ENCODE results near the gene BBS5. TPM values are rescaled to one million over a fixed set of nuclear protein-coding genes. Genes with fewer than 3 reads are reported as not detected.
A peak's percentile ranks its signal among the peaks of the same experiment; 100 is the strongest.
"Not testable (repeated sequence)": the region's sequence is repeated elsewhere in the genome, so short reads cannot be mapped to it uniquely, and the experiment has no call there.

Gene BBS5
- total and polyA plus RNA-seq, 2 experiments from 2014 or later, result 4.5 to 8.0 TPM

- Histone ChIP-seq H3K4me1 (ENCODE audit: insufficient read depth) (peaks cover 9% of the 10 kb centered on the region), H3K9ac (no peak overlapping the region), H3K4me2 (ENCODE audit: unreplicated experiment) (no peak overlapping the region), H3K27me3 (replicated peaks; ENCODE audit: insufficient read depth) (no peaks in the 10 kb centered on the region), H3K79me2 (ENCODE audit: insufficient read depth) (no peaks in the 10 kb centered on the region), H3K9me2 (ENCODE audit: insufficient read depth) (no peaks in the 10 kb centered on the region), H3K4me3 (no peak overlapping the region), H3F3A (ENCODE audit: insufficient read depth) (peaks cover 11% of the 10 kb centered on the region; the same call in 1 of the 2 replicates), H3K9me3 (ENCODE audit: low read depth) (no peaks in the 10 kb centered on the region), H4K20me1 (ENCODE audit: insufficient read depth) (no peaks in the 10 kb centered on the region), H3K36me3 (ENCODE audit: low read depth) (no peaks in the 10 kb centered on the region), H2AFZ (no peak overlapping the region), H3K27ac (no peak overlapping the region)
- WGBS, 2 experiments (ENCODE audit: low coverage in 1 of 2, low lambda C conversion rate in 2 of 2, missing lambda C conversion rate in 2 of 2), result 96 to 100% methylated on average over 4 of the region's 4 CpGs
- TF ChIP-seq EZH2 (IDR thresholded peaks at IDR 0.05; ENCODE audit: insufficient read depth, poor library complexity, severe bottlenecking) (no peak), EZH2phosphoT487 (IDR thresholded peaks at IDR 0.05; ENCODE audit: insufficient read depth, low read depth) (no peak)
- in situ Hi-C loops (cut with MboI), result no loop called here
- no peak for DNase-seq
Observed at GRCh38 chr2:169510496-169510895, 31.2 kb downstream of the BBS5 start.

- H3K27me3 ChIP-seq (replicated peaks; ENCODE audit: insufficient read depth), result no peaks in the 10 kb centered on the region
- in situ Hi-C loops (cut with MboI), result no loop called here
- H3K4me1 ChIP-seq (ENCODE audit: insufficient read depth), result peaks cover 9% of the 10 kb centered on the region
- no peaks in the 10 kb centered on the region for H3K36me3 ChIP-seq (ENCODE audit: low read depth)
- no peak overlapping the region for H3K27ac ChIP-seq
- no peak overlapping the region for H3K9ac ChIP-seq
- H3K9me3 ChIP-seq (ENCODE audit: low read depth), result no peaks in the 10 kb centered on the region
- H2AFZ ChIP-seq, result no peak overlapping the region
- H3F3A ChIP-seq (ENCODE audit: insufficient read depth), result peaks cover 11% of the 10 kb centered on the region; the same call in 1 of the 2 replicates
- no peak overlapping the region for H3K4me2 ChIP-seq (ENCODE audit: unreplicated experiment)
- TF ChIP-seq EZH2phosphoT487 (IDR thresholded peaks at IDR 0.05; ENCODE audit: insufficient read depth, low read depth) (no peak), EZH2 (IDR thresholded peaks at IDR 0.05; ENCODE audit: insufficient read depth, poor library complexity, severe bottlenecking) (no peak)
- H3K4me3 ChIP-seq, result no peak overlapping the region
- WGBS, 2 experiments (ENCODE audit: low coverage in 1 of 2, low lambda C conversion rate in 2 of 2, missing lambda C conversion rate in 2 of 2), result 96 to 100% methylated on average over 1 of the region's 1 CpG
- no peak for DNase-seq
- H3K9me2 ChIP-seq (ENCODE audit: insufficient read depth), result no peaks in the 10 kb centered on the region
- H3K79me2 ChIP-seq (ENCODE audit: insufficient read depth), result no peaks in the 10 kb centered on the region
- no peaks in the 10 kb centered on the region for H4K20me1 ChIP-seq (ENCODE audit: insufficient read depth)
Observed at GRCh38 chr2:169511818-169512217, 32.5 kb downstream of the BBS5 start.

- Histone ChIP-seq H2AFZ (no peak overlapping the region), H3K9me2 (ENCODE audit: insufficient read depth) (no peaks in the 10 kb centered on the region), H3K27me3 (replicated peaks; ENCODE audit: insufficient read depth) (no peaks in the 10 kb centered on the region), H3K79me2 (ENCODE audit: insufficient read depth) (no peaks in the 10 kb centered on the region), H4K20me1 (ENCODE audit: insufficient read depth) (no peaks in the 10 kb centered on the region), H3F3A (ENCODE audit: insufficient read depth) (peaks cover 4% of the 10 kb centered on the region; the same call in 1 of the 2 replicates), H3K4me2 (ENCODE audit: unreplicated experiment) (no peak overlapping the region), H3K27ac (no peak overlapping the region), H3K9ac (no peak overlapping the region), H3K4me3 (no peak overlapping the region), H3K36me3 (ENCODE audit: low read depth) (no peaks in the 10 kb centered on the region), H3K9me3 (ENCODE audit: low read depth) (no peaks in the 10 kb centered on the region), H3K4me1 (ENCODE audit: insufficient read depth) (peaks cover 5% of the 10 kb centered on the region)
- WGBS, 2 experiments (ENCODE audit: low coverage in 1 of 2, low lambda C conversion rate in 2 of 2, missing lambda C conversion rate in 2 of 2), result 93 to 94% methylated on average over 2 of the region's 2 CpGs
- in situ Hi-C loops (cut with MboI), result no loop called here
- peak; percentile 20 for DNase-seq
- TF ChIP-seq EZH2phosphoT487 (IDR thresholded peaks at IDR 0.05; ENCODE audit: insufficient read depth, low read depth), result no peak
- TF ChIP-seq EZH2 (IDR thresholded peaks at IDR 0.05; ENCODE audit: insufficient read depth, poor library complexity, severe bottlenecking), result no peak
Observed at GRCh38 chr2:169512525-169512924, 33.2 kb downstream of the BBS5 start.

GRCh38 chr2:169513094-169513493 lies 33.8 kb downstream of the BBS5 start:
- Histone ChIP-seq H3K9me3 (ENCODE audit: low read depth) (no peaks in the 10 kb centered on the region), H3K4me3 (no peak overlapping the region), H3K4me2 (ENCODE audit: unreplicated experiment) (no peak overlapping the region), H3F3A (ENCODE audit: insufficient read depth) (no peaks in the 10 kb centered on the region; the same call in 1 of the 2 replicates), H2AFZ (no peak overlapping the region), H3K9me2 (ENCODE audit: insufficient read depth) (no peaks in the 10 kb centered on the region), H3K4me1 (ENCODE audit: insufficient read depth) (no peaks in the 10 kb centered on the region), H3K27ac (no peak overlapping the region), H3K36me3 (ENCODE audit: low read depth) (no peaks in the 10 kb centered on the region), H4K20me1 (ENCODE audit: insufficient read depth) (no peaks in the 10 kb centered on the region), H3K9ac (no peak overlapping the region), H3K79me2 (ENCODE audit: insufficient read depth) (no peaks in the 10 kb centered on the region), H3K27me3 (replicated peaks; ENCODE audit: insufficient read depth) (no peaks in the 10 kb centered on the region)
- in situ Hi-C loops (cut with MboI), result no loop called here
- DNase-seq, result no peak
- TF ChIP-seq EZH2phosphoT487 (IDR thresholded peaks at IDR 0.05; ENCODE audit: insufficient read depth, low read depth), result no peak
- TF ChIP-seq EZH2 (IDR thresholded peaks at IDR 0.05; ENCODE audit: insufficient read depth, poor library complexity, severe bottlenecking), result no peak
- WGBS, 2 experiments (ENCODE audit: low coverage in 1 of 2, low lambda C conversion rate in 2 of 2, missing lambda C conversion rate in 2 of 2), result 94 to 100% methylated on average over 1 of the region's 1 CpG

GRCh38 chr2:169513926-169514325 lies 34.6 kb downstream of the BBS5 start:
- no peaks in the 10 kb centered on the region for H3K27me3 ChIP-seq (replicated peaks; ENCODE audit: insufficient read depth)
- no peak for TF ChIP-seq EZH2phosphoT487 (IDR thresholded peaks at IDR 0.05; ENCODE audit: insufficient read depth, low read depth)
- TF ChIP-seq EZH2 (IDR thresholded peaks at IDR 0.05; ENCODE audit: insufficient read depth, poor library complexity, severe bottlenecking), result no peak
- WGBS, 2 experiments (ENCODE audit: low coverage in 1 of 2, low lambda C conversion rate in 2 of 2, missing lambda C conversion rate in 2 of 2), result 95 to 97% methylated on average over 3 of the region's 3 CpGs
- no peaks in the 10 kb centered on the region for H3K4me1 ChIP-seq (ENCODE audit: insufficient read depth)
- H3K9ac ChIP-seq, result no peak overlapping the region
- no peak overlapping the region for H2AFZ ChIP-seq
- in situ Hi-C loops (cut with MboI), result no loop called here
- no peak for DNase-seq
- no peak overlapping the region for H3K4me2 ChIP-seq (ENCODE audit: unreplicated experiment)
- H3K79me2 ChIP-seq (ENCODE audit: insufficient read depth), result no peaks in the 10 kb centered on the region
- H4K20me1 ChIP-seq (ENCODE audit: insufficient read depth), result no peaks in the 10 kb centered on the region
- no peaks in the 10 kb centered on the region for H3K9me2 ChIP-seq (ENCODE audit: insufficient read depth)
- no peaks in the 10 kb centered on the region for H3K9me3 ChIP-seq (ENCODE audit: low read depth)
- no peak overlapping the region for H3K4me3 ChIP-seq
- H3F3A ChIP-seq (ENCODE audit: insufficient read depth), result no peaks in the 10 kb centered on the region; the same call in 1 of the 2 replicates
- no peaks in the 10 kb centered on the region for H3K36me3 ChIP-seq (ENCODE audit: low read depth)
- no peak overlapping the region for H3K27ac ChIP-seq

GRCh38 chr2:169514758-169515157 lies 35.5 kb downstream of the BBS5 start:
- DNase-seq; H3F3A ChIP-seq (ENCODE audit: insufficient read depth); in situ Hi-C loops (cut with MboI); H3K4me3 ChIP-seq; H3K9ac ChIP-seq; H4K20me1 ChIP-seq (ENCODE audit: insufficient read depth); H3K4me1 ChIP-seq (ENCODE audit: insufficient read depth); H3K27ac ChIP-seq; H3K27me3 ChIP-seq (replicated peaks; ENCODE audit: insufficient read depth); H3K36me3 ChIP-seq (ENCODE audit: low read depth); H3K9me3 ChIP-seq (ENCODE audit: low read depth); H3K4me2 ChIP-seq (ENCODE audit: unreplicated experiment); H3K9me2 ChIP-seq (ENCODE audit: insufficient read depth); H2AFZ ChIP-seq; H3K79me2 ChIP-seq (ENCODE audit: insufficient read depth): not testable (repeated sequence)
- WGBS, 2 experiments (ENCODE audit: low coverage in 1 of 2, low lambda C conversion rate in 2 of 2, missing lambda C conversion rate in 2 of 2), result 98% methylated on average over 7 of the region's 7 CpGs

- DNase-seq; H3K9me3 ChIP-seq (ENCODE audit: low read depth); H4K20me1 ChIP-seq (ENCODE audit: insufficient read depth); H2AFZ ChIP-seq; H3K4me2 ChIP-seq (ENCODE audit: unreplicated experiment); H3K36me3 ChIP-seq (ENCODE audit: low read depth); in situ Hi-C loops (cut with MboI); H3F3A ChIP-seq (ENCODE audit: insufficient read depth); H3K79me2 ChIP-seq (ENCODE audit: insufficient read depth); H3K4me3 ChIP-seq; H3K9me2 ChIP-seq (ENCODE audit: insufficient read depth); H3K9ac ChIP-seq; H3K4me1 ChIP-seq (ENCODE audit: insufficient read depth); H3K27ac ChIP-seq; H3K27me3 ChIP-seq (replicated peaks; ENCODE audit: insufficient read depth): not testable (repeated sequence)
- 90 to 97% methylated on average over 10 of the region's 10 CpGs for WGBS, 2 experiments (ENCODE audit: low coverage in 1 of 2, low lambda C conversion rate in 2 of 2, missing lambda C conversion rate in 2 of 2)
Observed at GRCh38 chr2:169516488-169516995, 37.2 kb downstream of the BBS5 start.

All from GM23248 (cell line).